Panc1 (cell line): ENCODE results near the gene FOXD2. TPM values are rescaled to one million over a fixed set of nuclear protein-coding genes. Genes with fewer than 3 reads are reported as not detected.

Experiments used
- ATAC-seq: fragments of 200-7000 bp; cut with Tn5 transposase; 2 replicates; pipeline ENCODE4 v1.9.1; 2020; ENCODE audit warnings: mild to moderate bottlenecking, moderate library complexity
- BruUV-seq: library from RNA; stranded (reverse); fragments of 400-500 nt; replicated peaks from 2 replicates; lab custom pipeline; 2021; lab: Mats Ljungman, UMichigan
- CTCF ChIA-PET: fragments of 300-600 bp; sonication (Branson Sonifier 250); formaldehyde crosslinking; loops from one replicate; lab custom pipeline; 2022; ENCODE audit warnings: antibody characterized with exemption; lab: Charles Lee
- POLR2A ChIA-PET: fragments of 300-600 bp; sonication (Branson Sonifier 250); formaldehyde crosslinking; loops from one replicate; lab custom pipeline; 2022; ENCODE audit warnings: antibody characterized with exemption; lab: Charles Lee
- DNase-seq: peaks from one replicate; pipeline ENCODE4 v3.0.0-alpha.2; 2010; ENCODE audit warnings: low read depth, low spot score
- H3K27ac ChIP-seq: 2 replicates; pipeline ENCODE4 v1.5.1; 2011; ENCODE audit warnings: mild to moderate bottlenecking, low read length, inconsistent platforms
- H3K27me3 ChIP-seq: fragments of 200-500 bp; sonication (Bioruptor generic); 2 replicates; pipeline ENCODE4 v1.6.0; 2014; ENCODE audit warnings: low read length, inconsistent platforms; ENCODE audit not compliant: control insufficient read depth, insufficient read depth
- H3K36me3 ChIP-seq: fragments of 200-500 bp; sonication (Bioruptor generic); 2 replicates; pipeline ENCODE4 v1.5.1; 2014; ENCODE audit warnings: inconsistent platforms, mild to moderate bottlenecking, low read length, moderate library complexity; ENCODE audit not compliant: control insufficient read depth, insufficient read depth
- H3K4me1 ChIP-seq: 2 replicates; pipeline ENCODE4 v1.5.1; 2011; ENCODE audit warnings: inconsistent platforms, mild to moderate bottlenecking, low read length, moderate library complexity; ENCODE audit not compliant: control insufficient read depth, insufficient read depth
- H3K4me3 ChIP-seq, 2 experiments: 2 replicates each; pipeline ENCODE4 v1.5.1; 2011 to 2012; ENCODE audit warnings: low read depth in 2 of 2, low read length in 2 of 2, mild to moderate bottlenecking in 2 of 2, inconsistent platforms in 1 of 2, moderate library complexity in 1 of 2
- H3K9me3 ChIP-seq: fragments of 200-500 bp; sonication (Bioruptor generic); 2 replicates; pipeline ENCODE4 v1.5.1; 2014; ENCODE audit warnings: low read depth, mild to moderate bottlenecking, inconsistent platforms, low read length, moderate library complexity; ENCODE audit not compliant: control insufficient read depth, insufficient read depth
- POLR2AphosphoS5 ChIP-seq: IDR thresholded peaks from 2 replicates; pipeline ENCODE4 v1.6.1; 2012; ENCODE audit warnings: mild to moderate bottlenecking, low read depth, low read length, moderate library complexity
- SIN3A ChIP-seq: IDR thresholded peaks from 2 replicates; pipeline ENCODE4 v1.6.1; 2012; ENCODE audit warnings: low read depth, mild to moderate bottlenecking, low read length, moderate library complexity, borderline replicate concordance; ENCODE audit not compliant: insufficient read depth
- TCF7L2 ChIP-seq: IDR thresholded peaks from 2 replicates; pipeline ENCODE4 v1.6.1; 2011; ENCODE audit warnings: mild to moderate bottlenecking, low read depth, low read length, inconsistent platforms
- in situ Hi-C: cut with HindIII; loops from 2 replicates; pipeline ENCODE4 v1.10.0; 2016; ENCODE audit warnings: low sequenced_read_pairs, low pct_unique_long_range_greater_than_20kb
- intact Hi-C: fragments of 100-400 bp; cut with micrococcal nuclease; formaldehyde crosslinking; loops from one replicate; pipeline ENCODE4 v1.10.0; 2022; ENCODE audit not compliant: unreplicated experiment
- total RNA-seq: library from RNA; stranded (reverse); gene quantifications from one replicate; pipeline ENCODE4 v1.2.1, GENCODE V29; 2021; ENCODE audit not compliant: unreplicated experiment
- TF ChIP-seq, protein P1 (sequence below): fragments of 450-650 bp; IDR thresholded peaks from 2 replicates; pipeline ENCODE4 v1.5.1; 2017; ENCODE audit warnings: mild to moderate bottlenecking
- TF ChIP-seq, protein P2 (sequence below), 2 experiments: IDR thresholded peaks; 2 replicates each; pipeline ENCODE4 v1.6.1; 2011 to 2012; ENCODE audit warnings: low read depth in 2 of 2, control low read depth in 1 of 2, low read length in 1 of 2, mild to moderate bottlenecking in 1 of 2, moderate library complexity in 1 of 2; ENCODE audit not compliant: insufficient read depth in 1 of 2

FOXD2 gene
- total RNA-seq, 1 experiment from 2014 or later = 2.2 TPM

GRCh38 chr1:47448462-47449222, 10.8 kb downstream of the FOXD2 start:
- TF ChIP-seq SIN3A (no peak), TCF7L2 (no peak), POLR2AphosphoS5 (no peak)
- TF ChIP-seq, protein P1, sequence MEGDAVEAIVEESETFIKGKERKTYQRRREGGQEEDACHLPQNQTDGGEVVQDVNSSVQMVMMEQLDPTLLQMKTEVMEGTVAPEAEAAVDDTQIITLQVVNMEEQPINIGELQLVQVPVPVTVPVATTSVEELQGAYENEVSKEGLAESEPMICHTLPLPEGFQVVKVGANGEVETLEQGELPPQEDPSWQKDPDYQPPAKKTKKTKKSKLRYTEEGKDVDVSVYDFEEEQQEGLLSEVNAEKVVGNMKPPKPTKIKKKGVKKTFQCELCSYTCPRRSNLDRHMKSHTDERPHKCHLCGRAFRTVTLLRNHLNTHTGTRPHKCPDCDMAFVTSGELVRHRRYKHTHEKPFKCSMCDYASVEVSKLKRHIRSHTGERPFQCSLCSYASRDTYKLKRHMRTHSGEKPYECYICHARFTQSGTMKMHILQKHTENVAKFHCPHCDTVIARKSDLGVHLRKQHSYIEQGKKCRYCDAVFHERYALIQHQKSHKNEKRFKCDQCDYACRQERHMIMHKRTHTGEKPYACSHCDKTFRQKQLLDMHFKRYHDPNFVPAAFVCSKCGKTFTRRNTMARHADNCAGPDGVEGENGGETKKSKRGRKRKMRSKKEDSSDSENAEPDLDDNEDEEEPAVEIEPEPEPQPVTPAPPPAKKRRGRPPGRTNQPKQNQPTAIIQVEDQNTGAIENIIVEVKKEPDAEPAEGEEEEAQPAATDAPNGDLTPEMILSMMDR = no peak
- TF ChIP-seq, protein P2, sequence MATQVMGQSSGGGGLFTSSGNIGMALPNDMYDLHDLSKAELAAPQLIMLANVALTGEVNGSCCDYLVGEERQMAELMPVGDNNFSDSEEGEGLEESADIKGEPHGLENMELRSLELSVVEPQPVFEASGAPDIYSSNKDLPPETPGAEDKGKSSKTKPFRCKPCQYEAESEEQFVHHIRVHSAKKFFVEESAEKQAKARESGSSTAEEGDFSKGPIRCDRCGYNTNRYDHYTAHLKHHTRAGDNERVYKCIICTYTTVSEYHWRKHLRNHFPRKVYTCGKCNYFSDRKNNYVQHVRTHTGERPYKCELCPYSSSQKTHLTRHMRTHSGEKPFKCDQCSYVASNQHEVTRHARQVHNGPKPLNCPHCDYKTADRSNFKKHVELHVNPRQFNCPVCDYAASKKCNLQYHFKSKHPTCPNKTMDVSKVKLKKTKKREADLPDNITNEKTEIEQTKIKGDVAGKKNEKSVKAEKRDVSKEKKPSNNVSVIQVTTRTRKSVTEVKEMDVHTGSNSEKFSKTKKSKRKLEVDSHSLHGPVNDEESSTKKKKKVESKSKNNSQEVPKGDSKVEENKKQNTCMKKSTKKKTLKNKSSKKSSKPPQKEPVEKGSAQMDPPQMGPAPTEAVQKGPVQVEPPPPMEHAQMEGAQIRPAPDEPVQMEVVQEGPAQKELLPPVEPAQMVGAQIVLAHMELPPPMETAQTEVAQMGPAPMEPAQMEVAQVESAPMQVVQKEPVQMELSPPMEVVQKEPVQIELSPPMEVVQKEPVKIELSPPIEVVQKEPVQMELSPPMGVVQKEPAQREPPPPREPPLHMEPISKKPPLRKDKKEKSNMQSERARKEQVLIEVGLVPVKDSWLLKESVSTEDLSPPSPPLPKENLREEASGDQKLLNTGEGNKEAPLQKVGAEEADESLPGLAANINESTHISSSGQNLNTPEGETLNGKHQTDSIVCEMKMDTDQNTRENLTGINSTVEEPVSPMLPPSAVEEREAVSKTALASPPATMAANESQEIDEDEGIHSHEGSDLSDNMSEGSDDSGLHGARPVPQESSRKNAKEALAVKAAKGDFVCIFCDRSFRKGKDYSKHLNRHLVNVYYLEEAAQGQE (IDR thresholded peaks at IDR 0.05; ENCODE audit: insufficient read depth in 1 of 2, low read depth in 2 of 2, low read length in 1 of 2) = no peak
- ChIA-PET POLR2A (interaction anchor here (0.5 kb wide), 1 partner anchor 11 kb away, joined by 6 read pairs; the partner anchor contains the start of gene FOXD2), CTCF (interaction anchor here (0.6 to 0.7 kb wide), 3 partner anchors 11 to 258 kb away, joined by 3 read pairs; partner anchors contain the start of gene FOXD2)
- H3K36me3 ChIP-seq = no peaks in the 10 kb centered on the region
- no peak for DNase-seq
- H3K27ac ChIP-seq = no peak overlapping the region
- intact Hi-C loops (no loop called here), in situ Hi-C loops (no loop called here)
- H3K27me3 ChIP-seq = no peaks in the 10 kb centered on the region; the same call in 1 of the 2 replicates
- H3K9me3 ChIP-seq = no peaks in the 10 kb centered on the region
- peaks cover 7% of the 10 kb centered on the region for H3K4me1 ChIP-seq
- BruUV-seq = no TSS peak
- no peak for ATAC-seq
- no peak overlapping the region for H3K4me3 ChIP-seq

DNA sequence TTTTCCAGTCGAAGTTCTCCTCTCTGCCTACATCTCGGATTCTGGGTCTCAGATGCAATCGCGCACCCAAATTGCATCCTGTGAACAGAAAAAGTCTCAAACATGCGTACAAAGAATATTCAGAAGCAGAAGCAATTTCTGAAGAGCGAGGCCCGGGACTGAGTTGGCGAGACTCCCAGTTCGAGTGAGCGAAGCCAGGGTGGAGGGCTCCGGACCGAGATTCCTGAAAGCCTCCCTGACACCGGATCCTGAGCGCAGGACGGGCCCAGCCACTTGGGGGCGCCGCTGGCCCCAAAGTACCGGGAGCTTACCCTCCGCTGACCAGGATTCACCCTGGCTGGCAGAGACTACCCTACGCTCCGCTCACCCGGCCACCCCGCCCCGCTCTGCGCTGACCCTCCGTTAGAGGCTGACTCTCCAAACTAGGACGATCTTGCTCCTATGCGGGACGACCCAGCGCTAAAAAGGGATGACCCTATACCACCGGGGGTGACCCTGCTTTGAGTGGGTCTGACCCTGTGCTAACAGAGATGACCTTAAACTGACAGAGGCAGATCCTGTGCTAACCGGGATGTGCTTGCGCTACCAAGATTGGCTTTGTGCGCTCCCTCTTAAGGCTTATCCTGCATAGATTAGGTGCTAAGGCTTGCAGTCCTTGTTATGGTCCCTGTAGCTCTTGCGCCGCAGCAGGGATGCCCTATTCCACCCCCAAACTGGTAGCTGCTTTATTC, 12.1 kb downstream of the FOXD2 start:
- ChIA-PET POLR2A (interaction anchor here (0.7 kb wide), 1 partner anchor 284 kb away, joined by 3 read pairs; no protein-coding TSS in a partner anchor), CTCF (interaction anchor here (0.7 kb wide), 1 partner anchor 15 kb away, joined by 3 read pairs; no protein-coding TSS in a partner anchor)
- peaks cover 3% of the 10 kb centered on the region for H3K4me1 ChIP-seq
- no peak for DNase-seq
- TF ChIP-seq, protein P1 = peak; percentile 85
- no peak for TF ChIP-seq SIN3A
- TF ChIP-seq POLR2AphosphoS5 = no peak
- TF ChIP-seq, protein P2 (IDR thresholded peaks at IDR 0.05; ENCODE audit: insufficient read depth in 1 of 2, low read depth in 2 of 2, low read length in 1 of 2) = no peak
- intact Hi-C loops (no loop called here), in situ Hi-C loops (no loop called here)
- ATAC-seq = peak; percentile 83
- no peak overlapping the region for H3K27ac ChIP-seq
- H3K27me3 ChIP-seq = no peaks in the 10 kb centered on the region; the same call in 1 of the 2 replicates
- no TSS peak for BruUV-seq
- H3K36me3 ChIP-seq = no peaks in the 10 kb centered on the region
- no peak overlapping the region for H3K4me3 ChIP-seq
- H3K9me3 ChIP-seq = no peaks in the 10 kb centered on the region
